RWPE1 (cell line): ENCODE data around the gene FBN2.

Experiments used
- CTCF ChIA-PET: fragments of 350-600 bp; sonication (Branson Sonifier 250); formaldehyde crosslinking; extraction: SDS; loops from one replicate; lab custom pipeline; 2021; lab: Yijun Ruan, JAX
- POLR2A ChIA-PET: fragments of 400-600 bp; formaldehyde crosslinking; extraction: SDS; loops from one replicate; lab custom pipeline; 2020; ENCODE audit warnings: antibody characterized with exemption; ENCODE audit not compliant: low non-redundant PET; lab: Yijun Ruan, JAX
- DNase-seq: peaks from one replicate; pipeline ENCODE4 v3.0.0; 2012; ENCODE audit warnings: low spot score
- H3K27ac ChIP-seq: fragments of 450-650 bp; 2 replicates; pipeline ENCODE4 v1.5.1; 2017
- CTCF ChIP-seq: fragments of 450-650 bp; conservative IDR thresholded peaks from 2 replicates; pipeline ENCODE4 v1.5.1; 2017; ENCODE audit warnings: low read depth, mild to moderate bottlenecking

Gene FBN2

DNA sequence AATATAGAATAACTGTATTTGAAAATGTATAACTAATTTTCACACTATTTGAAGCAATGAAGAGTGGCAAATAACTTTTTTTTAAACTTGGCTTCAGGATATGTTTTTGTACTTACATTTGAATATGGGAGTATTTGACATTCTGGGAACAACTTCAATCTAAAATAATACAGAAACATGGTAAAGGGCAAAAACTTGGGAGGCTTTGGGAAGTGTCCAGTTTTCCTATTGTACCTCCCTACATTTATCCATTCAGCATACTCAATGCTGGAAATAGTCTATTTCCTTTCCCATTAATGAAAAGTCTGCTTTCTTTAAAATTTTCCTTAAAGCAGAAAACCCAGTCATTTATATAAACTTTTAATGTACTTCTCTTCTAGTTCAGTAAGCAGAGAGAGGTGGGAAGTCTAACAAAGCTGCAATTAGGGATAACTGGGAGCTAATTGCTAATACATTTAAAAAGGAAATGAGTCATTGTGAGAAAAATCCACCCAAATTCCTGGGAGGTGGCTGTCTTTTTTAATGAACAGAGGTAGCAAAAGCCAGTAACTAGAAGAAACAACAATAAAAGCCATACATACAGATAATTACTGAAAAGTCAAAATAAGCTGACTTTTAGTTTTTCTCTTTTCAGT lies 128.8 kb downstream of the FBN2 start:
- H3K27ac ChIP-seq = no peak overlapping the region
- peak; percentile 76 for DNase-seq
- POLR2A ChIA-PET = no interaction called here
- TF ChIP-seq CTCF = no peak
- CTCF ChIA-PET = interaction anchor here (0.6 to 0.7 kb wide), 2 partner anchors 129 to 238 kb away, joined by 3 read pairs; no protein-coding TSS in a partner anchor

DNA sequence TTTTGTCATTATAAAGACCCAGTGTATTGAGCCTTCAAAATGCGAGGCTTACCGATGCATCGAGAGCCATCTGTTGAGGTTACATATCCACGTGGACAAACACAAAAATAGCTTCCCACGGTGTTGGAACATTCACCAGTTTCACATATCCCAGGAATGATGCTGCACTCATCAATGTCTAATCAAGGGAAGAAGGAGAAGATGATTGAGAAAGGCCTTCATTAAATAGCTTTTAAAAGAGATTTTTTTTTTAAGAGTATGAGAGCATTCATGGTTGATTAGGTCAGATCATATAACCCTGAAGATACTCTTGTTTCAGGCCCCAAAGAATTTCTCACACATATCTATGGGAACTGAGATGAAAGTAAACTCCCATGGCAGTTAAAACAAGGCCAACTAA lies 129.4 kb downstream of the FBN2 start:
- ChIA-PET POLR2A (no interaction called here), CTCF (interaction anchor here (0.7 kb wide), 1 partner anchor 264 kb away, joined by 4 read pairs; no protein-coding TSS in a partner anchor)
- no peak for DNase-seq
- no peak for TF ChIP-seq CTCF
- H3K27ac ChIP-seq = no peak overlapping the region

DNA sequence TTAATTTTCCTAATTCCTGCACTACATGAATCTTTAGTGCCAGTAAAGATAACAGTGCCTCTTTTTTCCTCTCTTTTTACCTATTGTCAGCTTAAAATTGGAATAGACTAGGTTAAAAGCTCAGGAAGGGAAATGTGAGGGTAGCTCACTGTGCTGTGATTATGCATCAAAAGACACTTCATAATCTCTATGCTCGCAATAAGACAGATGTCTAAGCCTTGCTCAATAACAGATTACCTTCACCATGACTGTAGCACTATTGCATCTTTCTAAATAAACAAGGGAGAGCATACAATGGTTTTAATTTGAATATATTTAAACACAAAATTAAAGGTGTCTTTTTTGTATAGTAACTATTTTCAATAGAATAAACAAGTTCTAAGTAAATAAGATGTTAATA lies 130.1 kb downstream of the FBN2 start:
- POLR2A ChIA-PET = no interaction called here
- CTCF ChIA-PET = interaction anchor here (0.7 kb wide), 1 partner anchor 265 kb away, joined by 4 read pairs; no protein-coding TSS in a partner anchor
- DNase-seq = no peak
- H3K27ac ChIP-seq = no peak overlapping the region
- TF ChIP-seq CTCF = no peak

DNA sequence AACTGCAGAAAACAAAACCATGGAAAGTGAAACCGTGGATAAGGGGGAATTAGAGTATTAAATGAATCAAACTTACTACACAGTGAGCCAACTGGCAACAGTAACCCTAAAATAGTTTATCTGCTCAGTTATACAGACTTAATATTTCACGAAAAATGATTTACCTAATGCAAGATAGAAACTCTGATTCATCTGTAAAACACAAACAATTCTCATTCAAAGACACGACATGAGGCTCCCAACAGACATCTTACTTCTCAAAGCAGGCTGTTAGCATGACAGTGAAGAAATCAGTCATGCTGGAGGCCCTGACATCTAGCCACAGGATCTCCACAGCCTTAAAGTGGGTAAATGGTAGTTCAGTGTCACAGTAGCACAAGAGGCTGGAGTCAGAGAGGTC lies 131.2 kb downstream of the FBN2 start:
- H3K27ac ChIP-seq = no peak overlapping the region
- DNase-seq = no peak
- TF ChIP-seq CTCF = no peak
- POLR2A ChIA-PET = no interaction called here
- CTCF ChIA-PET = no interaction called here

- no peak overlapping the region for H3K27ac ChIP-seq
- ChIA-PET CTCF (no interaction called here), POLR2A (no interaction called here)
- DNase-seq = no peak
- TF ChIP-seq CTCF = no peak
These were observed 132.9 kb downstream of the FBN2 start for GRCh38 chr5:128405159-128405558.

- DNase-seq = no peak
- no peak overlapping the region for H3K27ac ChIP-seq
- ChIA-PET POLR2A (no interaction called here), CTCF (no interaction called here)
- no peak for TF ChIP-seq CTCF
These were observed 134.7 kb downstream of the FBN2 start for GRCh38 chr5:128403333-128403732.
